ENCODE data around the gene PRKCH.
"Not testable (repeated sequence)": the region's sequence is repeated elsewhere in the genome, so short reads cannot be mapped to it uniquely, and the experiment has no call there.

The PRKCH gene

GRCh38 chr14:61395115-61395725 lies 73.8 kb downstream of the PRKCH start:
- DNase-seq: no peak

GRCh38 chr14:61396279-61396678 lies 74.9 kb downstream of the PRKCH start:
- no peak for DNase-seq

- DNase-seq: no peak
These were observed 75.3 kb downstream of the PRKCH start for GRCh38 chr14:61396694-61397093.

GRCh38 chr14:61397615-61398014 lies 76.2 kb downstream of the PRKCH start:
- no peak for DNase-seq

GRCh38 chr14:61398221-61398620 lies 76.8 kb downstream of the PRKCH start:
- no peak for DNase-seq

GRCh38 chr14:61399365-61399764 lies 78.0 kb downstream of the PRKCH start:
- no peak for DNase-seq

- no peak for DNase-seq
These were observed 80.1 kb downstream of the PRKCH start for GRCh38 chr14:61401461-61401860.

- no peak for DNase-seq
These were observed 82.0 kb downstream of the PRKCH start for GRCh38 chr14:61403411-61403810.

- DNase-seq: no peak
These were observed 83.3 kb downstream of the PRKCH start for GRCh38 chr14:61404637-61405036.

- DNase-seq: no peak
These were observed 84.8 kb downstream of the PRKCH start for GRCh38 chr14:61406198-61406597.

- no peak for DNase-seq
These were observed 85.3 kb downstream of the PRKCH start for GRCh38 chr14:61406675-61407074.

GRCh38 chr14:61408498-61408897 lies 87.1 kb downstream of the PRKCH start:
- no peak for DNase-seq

GRCh38 chr14:61409782-61410181 lies 88.4 kb downstream of the PRKCH start:
- DNase-seq: no peak

- DNase-seq: not testable (repeated sequence)
These were observed 94.6 kb downstream of the PRKCH start for GRCh38 chr14:61415934-61416333.

GRCh38 chr14:61416591-61416990 lies 95.2 kb downstream of the PRKCH start:
- no peak for DNase-seq

- DNase-seq: no peak
These were observed 95.8 kb downstream of the PRKCH start for GRCh38 chr14:61417141-61417540.

- DNase-seq: no peak
These were observed 96.6 kb downstream of the PRKCH start for GRCh38 chr14:61417883-61418455.

- no peak for DNase-seq
These were observed 97.4 kb downstream of the PRKCH start for GRCh38 chr14:61418746-61419145.

GRCh38 chr14:61419201-61419600 lies 97.8 kb downstream of the PRKCH start:
- DNase-seq: no peak

GRCh38 chr14:61420326-61420725 lies 98.9 kb downstream of the PRKCH start:
- DNase-seq: no peak

GRCh38 chr14:61421212-61421923 lies 100.0 kb downstream of the PRKCH start:
- no peak for DNase-seq

GRCh38 chr14:61426048-61426447 lies 104.7 kb downstream of the PRKCH start:
- no peak for DNase-seq

GRCh38 chr14:61428261-61428660 lies 106.9 kb downstream of the PRKCH start:
- DNase-seq: no peak

GRCh38 chr14:61429316-61429715 lies 107.9 kb downstream of the PRKCH start:
- no peak for DNase-seq
